ENCODE results near the gene KRTAP5-3. TPM values are rescaled to one million over a fixed set of nuclear protein-coding genes. Genes with fewer than 3 reads are reported as not detected.
A peak's percentile ranks its signal among the peaks of the same experiment; 100 is the strongest.

Gene KRTAP5-3
- total and polyA plus RNA-seq, 12 donors: not detected

GRCh38 chr11:1569251-1569780 is 38.9 kb downstream of the KRTAP5-3 start:
- Histone ChIP-seq H3K36me3 (replicated peaks in 1 of 2) (no peaks in the 10 kb centered on the region), H3K27me3 (peaks cover 18% of the 10 kb centered on the region), H3K9me3 (replicated peaks in 1 of 3) (no peaks in the 10 kb centered on the region), H3K4me3 (no peak overlapping the region), H3K4me1 (replicated peaks in 1 of 2) (peaks cover 8 to 10% of the 10 kb centered on the region in 2 donors), H3K27ac (no peak overlapping the region)
- WGBS, 4 donors: 77 to 89% (median 83%) methylated on average over 11 to 14 of the region's 14 CpGs
- no peak for TF ChIP-seq POLR2A (IDR thresholded peaks at IDR 0.05)
- no peak for TF ChIP-seq CTCF (IDR thresholded peaks at IDR 0.05)
- intact Hi-C loops (cut with DNase I): no loop called here
- no peak for DNase-seq

- no peak for TF ChIP-seq POLR2A (IDR thresholded peaks at IDR 0.05)
- no peak for TF ChIP-seq CTCF (IDR thresholded peaks at IDR 0.05)
- peak in 1 of 7 donors; percentile 80 for DNase-seq
- peaks cover 10% of the 10 kb centered on the region for H3K27me3 ChIP-seq
- no peak overlapping the region for H3K4me3 ChIP-seq
- intact Hi-C loops (cut with DNase I): no loop called here
- H3K4me1 ChIP-seq (replicated peaks in 1 of 2): peaks cover 13 to 14% of the 10 kb centered on the region in 2 donors
- no peaks in the 10 kb centered on the region for H3K9me3 ChIP-seq (replicated peaks in 1 of 3)
- H3K27ac ChIP-seq: no peak overlapping the region
- H3K36me3 ChIP-seq (replicated peaks in 1 of 2): no peaks in the 10 kb centered on the region
- WGBS, 4 donors: 66 to 90% (median 71%) methylated on average over 2 to 13 of the region's 13 CpGs
Observed at GRCh38 chr11:1568441-1568911, 39.8 kb downstream of the KRTAP5-3 start.

GRCh38 chr11:1567721-1568100 is 40.6 kb downstream of the KRTAP5-3 start:
- 50 to 89% (median 77%) methylated on average over 2 to 7 of the region's 7 CpGs; no CpG with 5 or more reads in 1 of the 4 donors for WGBS, 4 donors
- intact Hi-C loops (cut with DNase I): no loop called here
- TF ChIP-seq POLR2A (IDR thresholded peaks at IDR 0.05) (no peak), CTCF (IDR thresholded peaks at IDR 0.05) (no peak)
- Histone ChIP-seq H3K4me3 (no peak overlapping the region), H3K36me3 (replicated peaks in 1 of 2) (no peaks in the 10 kb centered on the region), H3K27me3 (peaks cover 4% of the 10 kb centered on the region), H3K4me1 (replicated peaks in 1 of 2) (peaks cover 13% of the 10 kb centered on the region in 2 donors), H3K9me3 (replicated peaks in 1 of 3) (no peaks in the 10 kb centered on the region), H3K27ac (no peak overlapping the region)
- peak in 1 of 7 donors; percentile 48 for DNase-seq

- Histone ChIP-seq H3K36me3 (replicated peaks in 1 of 2) (no peaks in the 10 kb centered on the region), H3K27ac (no peak overlapping the region), H3K27me3 (no peaks in the 10 kb centered on the region), H3K4me3 (no peak overlapping the region), H3K4me1 (replicated peaks in 1 of 2) (peaks cover 9 to 13% of the 10 kb centered on the region in 2 donors), H3K9me3 (replicated peaks in 1 of 3) (no peaks in the 10 kb centered on the region)
- no peak for TF ChIP-seq POLR2A (IDR thresholded peaks at IDR 0.05)
- TF ChIP-seq CTCF (IDR thresholded peaks at IDR 0.05): no peak
- WGBS, 4 donors: 50 to 82% (median 77%) methylated on average over 1 to 13 of the region's 13 CpGs
- peak in 1 of 7 donors; percentile 55 for DNase-seq
- intact Hi-C loops (cut with DNase I): no loop called here
Observed at GRCh38 chr11:1567052-1567720, 41.1 kb downstream of the KRTAP5-3 start.

Data from adrenal gland (tissue), 12 donors.